GM12801 (cell line): ENCODE data around the gene CPPED1.

Experiments
- TF ChIP-seq, protein P1 (sequence below): IDR thresholded peaks from one replicate; pipeline ENCODE4 v1.5.1; 2011; ENCODE audit warnings: control low read depth; ENCODE audit not compliant: insufficient read length; ENCODE audit errors: extremely low read depth

The CPPED1 gene

DNA sequence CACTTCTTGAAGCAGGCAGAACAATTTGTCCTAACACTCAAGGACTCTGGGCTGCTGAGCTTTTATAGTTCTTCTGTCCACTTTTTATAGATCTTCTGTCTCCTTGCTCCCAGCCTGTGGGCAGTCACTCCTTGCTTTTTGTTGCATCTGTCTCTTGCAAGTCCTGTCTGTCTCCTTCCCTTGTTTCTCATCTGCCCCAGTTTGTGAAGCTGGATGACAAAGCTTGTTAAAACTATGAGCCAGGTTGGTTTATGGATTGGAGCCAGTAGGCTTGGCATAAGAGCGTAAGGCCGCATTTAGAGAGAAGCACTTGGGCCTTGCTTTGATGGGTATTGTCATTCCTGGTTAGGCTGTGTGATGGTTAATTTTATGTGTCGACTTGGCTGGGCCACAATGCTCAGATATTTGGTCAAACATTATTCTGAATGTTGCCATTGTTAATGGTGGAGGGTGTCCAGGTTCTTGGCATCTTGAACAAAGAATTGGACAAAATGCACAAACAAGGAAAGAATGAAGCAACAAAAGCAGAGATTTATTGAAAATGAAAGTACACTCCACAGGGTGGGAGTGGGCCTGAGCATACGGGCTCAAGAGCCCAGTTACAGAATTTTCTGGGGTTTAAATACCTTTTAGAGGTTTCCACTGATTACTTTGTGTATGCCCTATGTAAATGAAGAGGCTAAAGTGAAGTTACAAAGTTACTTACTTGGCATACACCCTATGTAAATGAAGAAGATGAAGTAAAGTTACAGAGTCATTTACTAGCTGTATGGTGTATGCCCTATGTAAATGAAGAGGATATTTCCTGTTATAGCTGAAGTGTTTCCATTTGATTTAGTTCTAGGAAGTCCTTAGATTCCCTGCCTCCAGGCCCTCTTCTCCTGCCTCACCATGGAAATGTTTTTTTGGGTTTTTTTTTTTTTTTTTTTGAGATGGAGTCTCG is 8.0 kb upstream of the CPPED1 start:
- TF ChIP-seq, protein P1, sequence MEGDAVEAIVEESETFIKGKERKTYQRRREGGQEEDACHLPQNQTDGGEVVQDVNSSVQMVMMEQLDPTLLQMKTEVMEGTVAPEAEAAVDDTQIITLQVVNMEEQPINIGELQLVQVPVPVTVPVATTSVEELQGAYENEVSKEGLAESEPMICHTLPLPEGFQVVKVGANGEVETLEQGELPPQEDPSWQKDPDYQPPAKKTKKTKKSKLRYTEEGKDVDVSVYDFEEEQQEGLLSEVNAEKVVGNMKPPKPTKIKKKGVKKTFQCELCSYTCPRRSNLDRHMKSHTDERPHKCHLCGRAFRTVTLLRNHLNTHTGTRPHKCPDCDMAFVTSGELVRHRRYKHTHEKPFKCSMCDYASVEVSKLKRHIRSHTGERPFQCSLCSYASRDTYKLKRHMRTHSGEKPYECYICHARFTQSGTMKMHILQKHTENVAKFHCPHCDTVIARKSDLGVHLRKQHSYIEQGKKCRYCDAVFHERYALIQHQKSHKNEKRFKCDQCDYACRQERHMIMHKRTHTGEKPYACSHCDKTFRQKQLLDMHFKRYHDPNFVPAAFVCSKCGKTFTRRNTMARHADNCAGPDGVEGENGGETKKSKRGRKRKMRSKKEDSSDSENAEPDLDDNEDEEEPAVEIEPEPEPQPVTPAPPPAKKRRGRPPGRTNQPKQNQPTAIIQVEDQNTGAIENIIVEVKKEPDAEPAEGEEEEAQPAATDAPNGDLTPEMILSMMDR: no peak

- TF ChIP-seq, protein P1: no peak
Observed at GRCh38 chr16:12805066-12805465, 1.4 kb upstream of the CPPED1 start.

DNA sequence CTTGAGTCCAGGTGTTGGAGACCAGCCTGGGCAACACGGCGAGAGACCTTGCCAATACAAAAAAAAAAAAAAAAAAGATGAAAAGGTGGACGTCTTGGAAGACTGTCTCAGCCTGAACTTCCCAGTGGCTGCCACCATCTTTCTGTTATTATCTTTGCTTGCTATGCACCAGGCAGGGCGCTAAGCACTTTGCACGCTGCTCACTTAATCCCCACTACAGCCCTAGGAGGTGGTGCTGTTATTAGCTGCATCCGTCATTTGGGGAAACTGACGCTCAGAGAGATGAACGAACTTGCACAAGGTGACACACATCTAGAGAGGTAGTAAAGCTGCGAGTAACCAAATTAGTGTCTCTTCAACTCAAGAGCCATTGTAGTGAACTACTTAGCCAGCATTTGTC is 708 bp upstream of the CPPED1 start:
- TF ChIP-seq, protein P1: no peak

DNA sequence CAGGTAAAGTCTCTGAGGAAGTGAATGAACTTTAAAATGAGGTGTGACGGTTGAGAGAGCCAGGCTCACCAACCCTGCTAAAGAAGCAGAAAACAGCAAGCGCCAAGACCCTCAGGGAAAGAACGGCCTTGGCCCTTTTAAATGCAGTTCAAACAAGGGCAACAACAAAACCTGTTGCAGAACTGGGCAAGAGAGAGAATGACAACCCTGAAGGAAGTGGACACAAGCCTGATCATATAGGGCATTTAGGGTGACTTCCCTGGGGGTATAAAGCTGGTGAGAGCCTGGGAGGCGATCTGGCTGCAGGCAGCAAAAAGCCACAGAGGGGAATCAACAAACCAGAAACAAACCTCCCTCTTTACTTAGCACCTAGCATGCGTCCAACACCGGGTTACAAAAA is 1.0 kb downstream of the CPPED1 start:
- TF ChIP-seq, protein P1: no peak

DNA sequence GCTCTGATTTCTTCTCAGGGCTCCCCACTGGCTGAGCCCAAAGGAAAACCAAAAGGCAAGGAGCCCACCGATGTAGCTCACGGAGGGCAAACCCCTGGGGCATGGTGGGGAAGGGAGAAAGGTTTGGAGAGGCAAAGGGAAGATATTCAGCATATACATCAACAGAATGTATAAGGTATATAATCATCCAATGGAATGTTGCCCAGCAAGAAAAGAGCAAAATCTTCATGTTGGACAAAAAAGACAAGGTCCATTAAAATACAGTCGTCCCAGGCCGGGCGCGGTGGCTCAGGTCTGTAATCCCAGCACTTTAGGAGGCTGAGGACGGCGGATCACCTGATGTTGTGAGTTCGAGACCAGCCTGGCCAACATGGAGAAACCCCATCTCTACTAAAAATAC is 1.6 kb downstream of the CPPED1 start:
- TF ChIP-seq, protein P1: no peak

GRCh38 chr16:12801511-12802042 is 2.1 kb downstream of the CPPED1 start:
- TF ChIP-seq, protein P1: no peak

DNA sequence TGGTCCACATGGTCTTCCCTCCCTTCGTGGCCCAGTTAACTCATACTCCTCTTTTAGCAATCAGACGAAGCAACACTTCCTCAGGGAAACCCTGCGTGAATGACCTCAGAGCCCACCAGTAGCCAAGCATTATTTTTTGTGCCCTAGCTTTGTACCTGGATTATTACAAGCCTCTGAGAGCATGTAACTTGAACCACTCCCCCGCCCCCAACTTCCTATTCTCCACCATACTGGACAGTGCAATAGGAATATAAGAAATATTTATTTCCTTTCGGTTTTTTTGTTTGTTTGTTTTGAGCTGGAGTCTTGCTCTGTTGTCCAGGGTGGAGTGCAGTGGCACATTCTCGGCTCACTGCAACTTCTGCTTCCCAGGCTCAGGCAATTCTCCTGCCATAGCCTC is 2.9 kb downstream of the CPPED1 start:
- TF ChIP-seq, protein P1: no peak
